MM.1S (cell line): Measurements from ENCODE around the gene DIS3L2.

Experiments
- DNase-seq: peaks from one replicate; pipeline ENCODE4 v3.0.0-alpha.2; 2015
- H2AFZ ChIP-seq: fragments of 300-600 bp; sonication (generic); 2 replicates; pipeline ENCODE4 v1.6.0; 2016; ENCODE audit warnings: antibody characterized with exemption, low read length
- H3F3A ChIP-seq: fragments of 300-600 bp; sonication (generic); 2 replicates; pipeline ENCODE4 v1.6.1; 2016; ENCODE audit warnings: mild to moderate bottlenecking, antibody characterized with exemption, low read length, moderate library complexity, mixed read lengths; ENCODE audit not compliant: insufficient read depth
- H3K27ac ChIP-seq: fragments of 300-600 bp; sonication (generic); 2 replicates; pipeline ENCODE4 v1.5.1; 2016; ENCODE audit warnings: mild to moderate bottlenecking, low read length
- H3K27me3 ChIP-seq: fragments of 300-600 bp; sonication (generic); replicated peaks from 2 replicates; pipeline ENCODE4 v1.6.0; 2016; ENCODE audit warnings: low read length; ENCODE audit not compliant: insufficient read depth
- H3K36me3 ChIP-seq: fragments of 300-600 bp; sonication (generic); replicated peaks from 2 replicates; pipeline ENCODE4 v1.6.1; 2016; ENCODE audit warnings: mild to moderate bottlenecking, low read length, mixed read lengths; ENCODE audit not compliant: insufficient read depth
- H3K4me1 ChIP-seq: fragments of 300-600 bp; sonication (generic); 2 replicates; pipeline ENCODE4 v1.6.1; 2016; ENCODE audit warnings: low read length, mixed read lengths
- H3K4me2 ChIP-seq: fragments of 300-600 bp; sonication (generic); 2 replicates; pipeline ENCODE4 v1.6.0; 2016; ENCODE audit warnings: low read depth, low read length
- H3K4me3 ChIP-seq: fragments of 300-600 bp; sonication (generic); 2 replicates; pipeline ENCODE4 v1.5.1; 2016; ENCODE audit warnings: low read length, mixed read lengths
- H3K79me2 ChIP-seq: fragments of 300-600 bp; sonication (generic); 2 replicates; pipeline ENCODE4 v1.6.1; 2016; ENCODE audit warnings: mixed run types, low read length, mixed read lengths
- H3K9ac ChIP-seq: fragments of 300-600 bp; sonication (generic); 2 replicates; pipeline ENCODE4 v1.6.1; 2016; ENCODE audit warnings: low read length, mixed read lengths
- H3K9me2 ChIP-seq: fragments of 300-600 bp; sonication (generic); replicated peaks from 2 replicates; pipeline ENCODE4 v1.6.1; 2016; ENCODE audit warnings: mild to moderate bottlenecking, low read length, mixed read lengths; ENCODE audit not compliant: insufficient read depth
- H3K9me3 ChIP-seq: fragments of 300-600 bp; sonication (generic); replicated peaks from 2 replicates; pipeline ENCODE4 v1.6.1; 2016; ENCODE audit warnings: mild to moderate bottlenecking, low read length, mixed read lengths; ENCODE audit not compliant: insufficient read depth
- H4K20me1 ChIP-seq: fragments of 300-600 bp; sonication (generic); 2 replicates; pipeline ENCODE4 v1.6.1; 2016; ENCODE audit warnings: mild to moderate bottlenecking, low read length, moderate library complexity, mixed read lengths; ENCODE audit not compliant: insufficient read depth
- CTCF ChIP-seq: fragments of 300-600 bp; sonication (generic); IDR thresholded peaks from 2 replicates; pipeline ENCODE4 v1.5.1; 2016; ENCODE audit warnings: antibody characterized with exemption, low read length, mixed read lengths
- EZH2 ChIP-seq: fragments of 300-600 bp; sonication (generic); optimal IDR thresholded peaks from 2 replicates; pipeline ENCODE3; 2017; ENCODE audit warnings: low read depth, mild to moderate bottlenecking, antibody characterized with exemption, low read length, mixed read lengths
- EZH2phosphoT487 ChIP-seq: fragments of 300-600 bp; sonication (generic); IDR thresholded peaks from 2 replicates; pipeline ENCODE4 v1.6.1; 2018; ENCODE audit warnings: antibody characterized with exemption, low read length

Gene DIS3L2

GRCh38 chr2:232138441-232138840 is 176.9 kb downstream of the DIS3L2 start:
- TF ChIP-seq EZH2 (no peak), CTCF (no peak), EZH2phosphoT487 (no peak)
- H3K27ac ChIP-seq, result peak overlapping the region; percentile 72; the same call in 1 of the 2 replicates
- H3K4me1 ChIP-seq, result peaks cover 30% of the 10 kb centered on the region

DNA sequence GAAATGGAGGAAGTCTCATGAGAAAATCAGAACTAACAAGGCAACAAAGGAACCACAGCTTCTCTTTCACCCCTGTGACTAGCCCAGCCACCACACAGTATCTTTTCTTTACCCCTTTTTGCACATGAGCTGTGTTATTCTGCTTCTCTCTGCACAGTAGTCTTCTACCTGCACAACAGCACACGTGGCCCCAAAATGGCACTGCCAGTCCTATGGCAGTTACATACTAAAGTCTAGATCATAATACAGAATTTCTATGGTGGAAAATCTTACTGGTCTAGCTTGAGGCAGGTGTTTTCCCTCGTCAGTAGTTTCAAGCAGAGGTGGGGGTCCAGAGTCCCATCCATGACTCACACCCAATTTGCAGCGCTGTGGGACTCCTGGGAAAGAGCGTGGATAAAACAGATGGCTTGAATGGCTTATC is 177.7 kb downstream of the DIS3L2 start:
- Histone ChIP-seq H3K9ac (no peak overlapping the region), H3K27me3 (no peaks in the 10 kb centered on the region), H3K9me2 (no peaks in the 10 kb centered on the region), H2AFZ (no peak overlapping the region), H3K27ac (peak overlapping the region; percentile 36; the same call in 1 of the 2 replicates), H3F3A (peaks cover 6% of the 10 kb centered on the region), H3K4me3 (no peak overlapping the region), H3K36me3 (no peaks in the 10 kb centered on the region), H3K9me3 (no peaks in the 10 kb centered on the region), H4K20me1 (no peaks in the 10 kb centered on the region), H3K4me2 (peak overlapping the region; percentile 35), H3K79me2 (no peaks in the 10 kb centered on the region), H3K4me1 (peaks cover 30% of the 10 kb centered on the region)
- TF ChIP-seq CTCF (no peak), EZH2 (no peak), EZH2phosphoT487 (no peak)
- DNase-seq, result peak; percentile 33

More at GRCh38 chr2:232138441-232138840, 176.9 kb downstream of the DIS3L2 start:
- H3K9me2 ChIP-seq, result no peaks in the 10 kb centered on the region
- H3K36me3 ChIP-seq, result no peaks in the 10 kb centered on the region
- H3K27me3 ChIP-seq, result no peaks in the 10 kb centered on the region
- H3K9me3 ChIP-seq, result no peaks in the 10 kb centered on the region
- H3K4me2 ChIP-seq, result peak overlapping the region; percentile 35
- H3F3A ChIP-seq, result peaks cover 6% of the 10 kb centered on the region
- DNase-seq, result no peak
- H3K79me2 ChIP-seq, result no peaks in the 10 kb centered on the region
- no peak overlapping the region for H3K9ac ChIP-seq
- no peaks in the 10 kb centered on the region for H4K20me1 ChIP-seq
- H2AFZ ChIP-seq, result no peak overlapping the region
- H3K4me3 ChIP-seq, result no peak overlapping the region

DNA sequence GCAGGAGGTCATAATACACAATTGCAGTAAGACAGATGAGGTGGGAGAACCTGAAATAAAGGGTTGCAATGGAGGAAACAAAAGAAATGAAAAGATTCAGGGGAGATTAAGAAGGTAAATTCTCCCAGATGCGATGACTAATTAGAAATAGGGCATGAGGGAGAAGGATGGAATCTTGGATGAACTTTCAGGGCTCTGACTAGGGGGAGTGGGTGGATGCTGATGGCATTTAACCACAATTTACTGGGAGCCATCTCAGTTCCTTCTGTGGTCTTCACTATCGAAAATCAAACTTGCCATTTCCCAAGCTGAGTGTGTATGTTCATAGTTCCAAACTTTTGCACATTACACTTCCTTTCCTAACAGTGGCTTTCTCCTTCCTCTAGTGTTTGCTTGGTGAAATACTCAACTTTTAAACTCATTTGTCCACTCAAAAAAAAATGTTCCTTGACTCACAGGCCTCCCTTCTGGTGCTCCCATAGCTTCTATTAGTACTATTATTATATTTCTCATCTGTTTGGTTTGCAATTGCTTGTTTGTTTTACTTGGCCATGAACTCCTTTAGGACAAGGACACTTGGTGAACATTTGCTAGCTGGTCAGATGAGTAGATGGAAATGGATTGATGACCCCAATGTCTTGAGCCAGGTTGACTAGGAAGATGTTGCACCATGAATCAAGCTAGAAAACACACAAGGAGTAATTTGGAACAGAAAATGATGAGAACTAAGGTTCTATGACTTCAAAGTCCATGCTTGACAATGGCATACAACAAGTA is 178.5 kb downstream of the DIS3L2 start:
- H3K4me3 ChIP-seq, result no peak overlapping the region
- H3K9me2 ChIP-seq, result no peaks in the 10 kb centered on the region
- H3K4me1 ChIP-seq, result peaks cover 30% of the 10 kb centered on the region
- H3K9ac ChIP-seq, result no peak overlapping the region
- no peak overlapping the region for H2AFZ ChIP-seq
- H3K36me3 ChIP-seq, result no peaks in the 10 kb centered on the region
- no peaks in the 10 kb centered on the region for H3K27me3 ChIP-seq
- no peaks in the 10 kb centered on the region for H3K9me3 ChIP-seq
- no peaks in the 10 kb centered on the region for H3K79me2 ChIP-seq
- no peak overlapping the region for H3K27ac ChIP-seq
- TF ChIP-seq EZH2, result no peak
- TF ChIP-seq EZH2phosphoT487, result no peak
- no peak for TF ChIP-seq CTCF
- H3K4me2 ChIP-seq, result no peak overlapping the region
- H4K20me1 ChIP-seq, result no peaks in the 10 kb centered on the region
- H3F3A ChIP-seq, result peaks cover 6% of the 10 kb centered on the region
- no peak for DNase-seq
